ENCODE results near the gene INCA1.
A peak's percentile ranks its signal among the peaks of the same experiment; 100 is the strongest.

The INCA1 gene

GRCh38 chr17:4956493-4957061, 40.7 kb downstream of the INCA1 start:
- Histone ChIP-seq H3K4me1 (ENCODE audit: insufficient read depth, low read length) (no peaks in the 10 kb centered on the region; the same call in 1 of the 2 replicates), H3K4me2 (ENCODE audit: insufficient read depth, low read length) (no peak overlapping the region), H3K9me3 (ENCODE audit: insufficient read depth, low read length, severe bottlenecking) (no peaks in the 10 kb centered on the region), H3K4me3 (ENCODE audit: low read depth in 1 of 2, low read length in 2 of 2) (no peak overlapping the region), H3K9ac (ENCODE audit: low read depth, low read length) (no peak overlapping the region), H4K20me1 (ENCODE audit: insufficient read depth, low read length) (no peaks in the 10 kb centered on the region), H3K27ac (ENCODE audit: low read length) (no peak overlapping the region), H2AFZ (ENCODE audit: low read depth, low read length) (no peak overlapping the region), H3K79me2 (ENCODE audit: insufficient read depth, low read length) (no peaks in the 10 kb centered on the region), H3K36me3 (ENCODE audit: insufficient read depth, low read length) (peaks cover 19% of the 10 kb centered on the region), H3K27me3 (ENCODE audit: insufficient read depth, low read length, poor library complexity) (no peaks in the 10 kb centered on the region)
- no peak for TF ChIP-seq EZH2 (IDR thresholded peaks at IDR 0.05; ENCODE audit: borderline replicate concordance, low read depth, low read length, severe bottlenecking)
- TF ChIP-seq, protein P1, sequence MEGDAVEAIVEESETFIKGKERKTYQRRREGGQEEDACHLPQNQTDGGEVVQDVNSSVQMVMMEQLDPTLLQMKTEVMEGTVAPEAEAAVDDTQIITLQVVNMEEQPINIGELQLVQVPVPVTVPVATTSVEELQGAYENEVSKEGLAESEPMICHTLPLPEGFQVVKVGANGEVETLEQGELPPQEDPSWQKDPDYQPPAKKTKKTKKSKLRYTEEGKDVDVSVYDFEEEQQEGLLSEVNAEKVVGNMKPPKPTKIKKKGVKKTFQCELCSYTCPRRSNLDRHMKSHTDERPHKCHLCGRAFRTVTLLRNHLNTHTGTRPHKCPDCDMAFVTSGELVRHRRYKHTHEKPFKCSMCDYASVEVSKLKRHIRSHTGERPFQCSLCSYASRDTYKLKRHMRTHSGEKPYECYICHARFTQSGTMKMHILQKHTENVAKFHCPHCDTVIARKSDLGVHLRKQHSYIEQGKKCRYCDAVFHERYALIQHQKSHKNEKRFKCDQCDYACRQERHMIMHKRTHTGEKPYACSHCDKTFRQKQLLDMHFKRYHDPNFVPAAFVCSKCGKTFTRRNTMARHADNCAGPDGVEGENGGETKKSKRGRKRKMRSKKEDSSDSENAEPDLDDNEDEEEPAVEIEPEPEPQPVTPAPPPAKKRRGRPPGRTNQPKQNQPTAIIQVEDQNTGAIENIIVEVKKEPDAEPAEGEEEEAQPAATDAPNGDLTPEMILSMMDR (IDR thresholded peaks at IDR 0.05; ENCODE audit: borderline replicate concordance, extremely low read depth, low read length, poor library complexity, severe bottlenecking), result peak; percentile 33
- ATAC-seq (ENCODE audit: insufficient read depth, low read depth) (0 out of 3 replicates have a peak, but pooled peaks have one; percentile 11), DNase-seq (no peak)

DNA sequence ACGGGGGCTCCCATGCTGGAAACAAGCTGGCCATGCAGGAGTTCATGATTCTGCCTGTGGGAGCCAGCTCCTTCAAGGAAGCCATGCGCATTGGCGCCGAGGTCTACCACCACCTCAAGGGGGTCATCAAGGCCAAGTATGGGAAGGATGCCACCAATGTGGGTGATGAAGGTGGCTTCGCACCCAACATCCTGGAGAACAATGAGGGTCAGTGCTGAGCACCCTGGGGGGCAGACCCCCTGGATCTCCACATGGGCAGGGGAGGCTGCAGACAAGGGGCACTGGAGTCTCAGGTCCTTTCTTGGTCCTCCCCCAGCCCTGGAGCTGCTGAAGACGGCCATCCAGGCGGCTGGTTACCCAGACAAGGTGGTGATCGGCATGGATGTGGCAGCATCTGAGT, 42.2 kb downstream of the INCA1 start:
- Histone ChIP-seq H3K4me3 (ENCODE audit: low read depth in 1 of 2, low read length in 2 of 2) (no peak overlapping the region), H3K36me3 (ENCODE audit: insufficient read depth, low read length) (peaks cover 9% of the 10 kb centered on the region; the same call in 1 of the 2 replicates), H3K27ac (ENCODE audit: low read length) (no peak overlapping the region), H3K9me3 (ENCODE audit: insufficient read depth, low read length, severe bottlenecking) (no peaks in the 10 kb centered on the region), H3K4me2 (ENCODE audit: insufficient read depth, low read length) (no peak overlapping the region), H3K9ac (ENCODE audit: low read depth, low read length) (no peak overlapping the region), H3K27me3 (ENCODE audit: insufficient read depth, low read length, poor library complexity) (no peaks in the 10 kb centered on the region), H2AFZ (ENCODE audit: low read depth, low read length) (no peak overlapping the region), H3K4me1 (ENCODE audit: insufficient read depth, low read length) (peaks cover 15% of the 10 kb centered on the region), H4K20me1 (ENCODE audit: insufficient read depth, low read length) (no peaks in the 10 kb centered on the region), H3K79me2 (ENCODE audit: insufficient read depth, low read length) (peaks cover 9% of the 10 kb centered on the region)
- ATAC-seq (ENCODE audit: insufficient read depth, low read depth) (no peak), DNase-seq (no peak)
- no peak for TF ChIP-seq EZH2 (IDR thresholded peaks at IDR 0.05; ENCODE audit: borderline replicate concordance, low read depth, low read length, severe bottlenecking)
- TF ChIP-seq, protein P1 (IDR thresholded peaks at IDR 0.05; ENCODE audit: borderline replicate concordance, extremely low read depth, low read length, poor library complexity, severe bottlenecking), result no peak

GRCh38 chr17:4953451-4953961, 43.8 kb downstream of the INCA1 start:
- no peak overlapping the region for H2AFZ ChIP-seq (ENCODE audit: low read depth, low read length)
- H3K4me2 ChIP-seq (ENCODE audit: insufficient read depth, low read length), result no peak overlapping the region
- no peaks in the 10 kb centered on the region for H3K9me3 ChIP-seq (ENCODE audit: insufficient read depth, low read length, severe bottlenecking)
- no peak overlapping the region for H3K27ac ChIP-seq (ENCODE audit: low read length)
- no peak for DNase-seq
- no peak for TF ChIP-seq EZH2 (IDR thresholded peaks at IDR 0.05; ENCODE audit: borderline replicate concordance, low read depth, low read length, severe bottlenecking)
- TF ChIP-seq, protein P1 (IDR thresholded peaks at IDR 0.05; ENCODE audit: borderline replicate concordance, extremely low read depth, low read length, poor library complexity, severe bottlenecking), result no peak
- peaks cover 11% of the 10 kb centered on the region for H3K79me2 ChIP-seq (ENCODE audit: insufficient read depth, low read length)
- no peak overlapping the region for H3K4me3 ChIP-seq (ENCODE audit: low read depth in 1 of 2, low read length in 2 of 2)
- ATAC-seq (ENCODE audit: insufficient read depth, low read depth), result no peak
- H3K9ac ChIP-seq (ENCODE audit: low read depth, low read length), result no peak overlapping the region
- peaks cover 3% of the 10 kb centered on the region; the same call in 1 of the 2 replicates for H3K36me3 ChIP-seq (ENCODE audit: insufficient read depth, low read length)
- H3K4me1 ChIP-seq (ENCODE audit: insufficient read depth, low read length), result peaks cover 21% of the 10 kb centered on the region
- H3K27me3 ChIP-seq (ENCODE audit: insufficient read depth, low read length, poor library complexity), result no peaks in the 10 kb centered on the region
- H4K20me1 ChIP-seq (ENCODE audit: insufficient read depth, low read length), result no peaks in the 10 kb centered on the region

Measured in DND-41 (cell line).